Liver (tissue), 9 donors: Measurements from ENCODE around the gene SNUPN. TPM values are rescaled to one million over a fixed set of nuclear protein-coding genes. Genes with fewer than 3 reads are reported as not detected.

ENCODE experiments used
- DNase-seq: peaks from one replicate; pipeline ENCODE4 v3.0.0-alpha.2; 2017; ENCODE audit warnings: low spot score
- H3K27ac ChIP-seq, 2 donors: one replicate each; pipeline ENCODE4 v1.7.0; 2013; ENCODE audit warnings: inconsistent platforms in 2 of 2, low read length in 2 of 2, control low read depth in 1 of 2, low read depth in 1 of 2, mild to moderate bottlenecking in 1 of 2
- H3K27me3 ChIP-seq, 4 donors: one replicate each; pipeline versions ENCODE4 v1.6.1 to v1.7.0; 2013; ENCODE audit warnings: low read length in 3 of 4, inconsistent platforms in 1 of 4, mild to moderate bottlenecking in 1 of 4, moderate library complexity in 1 of 4; ENCODE audit not compliant: control insufficient read depth in 4 of 4, insufficient read depth in 4 of 4
- H3K36me3 ChIP-seq, 4 donors: one replicate each; pipeline versions ENCODE4 v1.6.1 to v1.7.0; 2013; ENCODE audit warnings: low read length in 3 of 4, mild to moderate bottlenecking in 3 of 4, low read depth in 1 of 4, moderate library complexity in 1 of 4; ENCODE audit not compliant: control insufficient read depth in 4 of 4, insufficient read depth in 3 of 4
- H3K4me1 ChIP-seq, 4 donors: one replicate each; pipeline versions ENCODE4 v1.6.1 to v1.7.0; 2013; ENCODE audit warnings: low read length in 3 of 4, mild to moderate bottlenecking in 3 of 4, moderate library complexity in 1 of 4; ENCODE audit not compliant: control insufficient read depth in 4 of 4, insufficient read depth in 4 of 4
- H3K4me3 ChIP-seq, 3 donors: one replicate each; pipeline versions ENCODE4 v1.6.1 to v1.7.0; 2013; ENCODE audit warnings: low read length in 3 of 3, control low read depth in 1 of 3, low read depth in 1 of 3, mild to moderate bottlenecking in 1 of 3
- H3K9ac ChIP-seq, 2 donors: one replicate each; pipeline ENCODE4 v1.7.0; 2013; ENCODE audit warnings: low read length in 2 of 2, mild to moderate bottlenecking in 2 of 2, moderate library complexity in 2 of 2, control low read depth in 1 of 2, low read depth in 1 of 2
- H3K9me3 ChIP-seq, 4 donors: one replicate each; pipeline versions ENCODE4 v1.6.1 to v1.7.0; 2013; ENCODE audit warnings: low read length in 3 of 4; ENCODE audit not compliant: control insufficient read depth in 4 of 4
- FOXA1 ChIP-seq: IDR thresholded peaks from 2 replicates; pipeline ENCODE4 v1.6.1; 2016; ENCODE audit warnings: antibody characterized with exemption
- GABPA ChIP-seq, 2 donors: IDR thresholded peaks in 1 of 2; conservative IDR thresholded peaks in 1 of 2; 2 replicates each; pipeline ENCODE4 v1.6.1; 2016; ENCODE audit warnings: antibody characterized with exemption in 2 of 2, mild to moderate bottlenecking in 1 of 2, moderate library complexity in 1 of 2
- HNF4A ChIP-seq, 2 donors: conservative IDR thresholded peaks; 2 replicates each; pipeline ENCODE4 v1.6.1; 2016; ENCODE audit warnings: antibody characterized with exemption in 2 of 2, mild to moderate bottlenecking in 2 of 2
- HNF4G ChIP-seq: IDR thresholded peaks from 2 replicates; pipeline ENCODE4 v1.6.1; 2016; ENCODE audit warnings: antibody characterized with exemption
- JUND ChIP-seq, 2 donors: IDR thresholded peaks; 2 replicates each; pipeline ENCODE4 v1.6.1; 2016; ENCODE audit warnings: antibody characterized with exemption in 2 of 2
- RXRA ChIP-seq, 2 donors: IDR thresholded peaks; 2 replicates each; pipeline ENCODE4 v1.6.1; 2017 to 2018; ENCODE audit warnings: antibody characterized with exemption in 2 of 2, mild to moderate bottlenecking in 1 of 2
- SP1 ChIP-seq: IDR thresholded peaks from 2 replicates; pipeline ENCODE4 v1.6.1; 2018; ENCODE audit warnings: antibody characterized with exemption, mild to moderate bottlenecking
- WGBS: extraction: QIAGEN DNeasy Blood & Tissue Kit; methylation state at CpG from one replicate; pipeline ENCODE4 v1.1.7; 2013; 5-methylcytosine and 5-hydroxymethylcytosine counted together
- polyA plus RNA-seq, 2 donors: library from polyadenylated mRNA; stranded (reverse) in 1 of 2; unstranded in 1 of 2; fragments of 200-250 nt in 1 of 2; fragments of >200 nt in 1 of 2; fragmentation: Nextera tagmentation in 1 of 2; extraction: Ambion mirVana in 1 of 2; gene quantifications; one replicate each; pipeline versions ENCODE4 v1.2.1 to v1.2.3, GENCODE V29; 2013 to 2015
- total RNA-seq, 2 donors: library from RNA; depleted of rRNA; stranded (reverse); fragments of >200 nt; gene quantifications; one replicate each; pipeline ENCODE4 v1.2.3, GENCODE V29; 2014
- TF ChIP-seq, protein P1 (sequence below): IDR thresholded peaks from 2 replicates; pipeline ENCODE4 v1.6.1; 2016; ENCODE audit warnings: antibody characterized with exemption
- TF ChIP-seq, protein P2 (sequence below): fragments of 150-350 bp; IDR thresholded peaks from 2 replicates; pipeline ENCODE4 v1.5.1; 2017; ENCODE audit warnings: improper control_type of control experiment, low read depth, low read length; ENCODE audit not compliant: missing input control
- TF ChIP-seq, protein P3 (sequence below): IDR thresholded peaks from 2 replicates; pipeline ENCODE4 v1.6.1; 2016; ENCODE audit warnings: antibody characterized with exemption
- donor health status: healthy.
- donor health status: healthy.
- donor health status: healthy.
- donor health status: healthy.
- donor health status: healthy.

SNUPN gene
- total and polyA plus RNA-seq, 4 donors, result 7.8 to 13.2 (median 12.1) TPM

DNA sequence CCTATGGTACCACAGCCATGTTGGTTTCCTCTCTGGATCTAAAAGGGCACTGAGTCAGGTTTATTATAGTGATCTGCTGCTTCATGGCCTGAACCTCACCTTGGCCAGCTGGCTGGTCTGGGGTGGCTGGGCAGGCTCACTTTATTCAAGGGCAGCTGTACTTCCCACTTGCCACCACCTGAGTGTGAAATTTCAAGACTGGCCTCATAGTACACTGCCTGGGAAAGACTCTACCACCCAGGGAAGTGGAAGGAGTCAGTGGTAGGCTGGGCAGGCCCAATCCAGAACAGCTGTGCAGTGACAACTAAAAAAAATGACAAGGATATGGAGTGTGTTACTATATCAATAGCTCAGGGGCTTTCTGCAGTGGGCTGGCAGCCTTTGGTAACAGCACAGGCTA lies 8.8 kb downstream of the SNUPN start:
- no peaks in the 10 kb centered on the region for H3K27me3 ChIP-seq
- H3K27ac ChIP-seq, result no peak overlapping the region
- no peak overlapping the region for H3K4me3 ChIP-seq
- no peaks in the 10 kb centered on the region for H3K9me3 ChIP-seq
- H3K36me3 ChIP-seq, result peaks cover 19 to 59% (median 51%) of the 10 kb centered on the region in 4 donors
- TF ChIP-seq JUND (IDR thresholded peaks at IDR 0.05), result no peak
- no peak for TF ChIP-seq FOXA1
- no peak for TF ChIP-seq RXRA (IDR thresholded peaks at IDR 0.05)
- TF ChIP-seq, protein P1, sequence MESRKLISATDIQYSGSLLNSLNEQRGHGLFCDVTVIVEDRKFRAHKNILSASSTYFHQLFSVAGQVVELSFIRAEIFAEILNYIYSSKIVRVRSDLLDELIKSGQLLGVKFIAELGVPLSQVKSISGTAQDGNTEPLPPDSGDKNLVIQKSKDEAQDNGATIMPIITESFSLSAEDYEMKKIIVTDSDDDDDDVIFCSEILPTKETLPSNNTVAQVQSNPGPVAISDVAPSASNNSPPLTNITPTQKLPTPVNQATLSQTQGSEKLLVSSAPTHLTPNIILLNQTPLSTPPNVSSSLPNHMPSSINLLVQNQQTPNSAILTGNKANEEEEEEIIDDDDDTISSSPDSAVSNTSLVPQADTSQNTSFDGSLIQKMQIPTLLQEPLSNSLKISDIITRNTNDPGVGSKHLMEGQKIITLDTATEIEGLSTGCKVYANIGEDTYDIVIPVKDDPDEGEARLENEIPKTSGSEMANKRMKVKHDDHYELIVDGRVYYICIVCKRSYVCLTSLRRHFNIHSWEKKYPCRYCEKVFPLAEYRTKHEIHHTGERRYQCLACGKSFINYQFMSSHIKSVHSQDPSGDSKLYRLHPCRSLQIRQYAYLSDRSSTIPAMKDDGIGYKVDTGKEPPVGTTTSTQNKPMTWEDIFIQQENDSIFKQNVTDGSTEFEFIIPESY, result no peak
- no peak for TF ChIP-seq GABPA (IDR thresholded peaks at IDR 0.05 in 1 of 2, conservative IDR thresholded peaks at IDR 0.05 in 1 of 2)
- TF ChIP-seq, protein P2, sequence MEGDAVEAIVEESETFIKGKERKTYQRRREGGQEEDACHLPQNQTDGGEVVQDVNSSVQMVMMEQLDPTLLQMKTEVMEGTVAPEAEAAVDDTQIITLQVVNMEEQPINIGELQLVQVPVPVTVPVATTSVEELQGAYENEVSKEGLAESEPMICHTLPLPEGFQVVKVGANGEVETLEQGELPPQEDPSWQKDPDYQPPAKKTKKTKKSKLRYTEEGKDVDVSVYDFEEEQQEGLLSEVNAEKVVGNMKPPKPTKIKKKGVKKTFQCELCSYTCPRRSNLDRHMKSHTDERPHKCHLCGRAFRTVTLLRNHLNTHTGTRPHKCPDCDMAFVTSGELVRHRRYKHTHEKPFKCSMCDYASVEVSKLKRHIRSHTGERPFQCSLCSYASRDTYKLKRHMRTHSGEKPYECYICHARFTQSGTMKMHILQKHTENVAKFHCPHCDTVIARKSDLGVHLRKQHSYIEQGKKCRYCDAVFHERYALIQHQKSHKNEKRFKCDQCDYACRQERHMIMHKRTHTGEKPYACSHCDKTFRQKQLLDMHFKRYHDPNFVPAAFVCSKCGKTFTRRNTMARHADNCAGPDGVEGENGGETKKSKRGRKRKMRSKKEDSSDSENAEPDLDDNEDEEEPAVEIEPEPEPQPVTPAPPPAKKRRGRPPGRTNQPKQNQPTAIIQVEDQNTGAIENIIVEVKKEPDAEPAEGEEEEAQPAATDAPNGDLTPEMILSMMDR, result no peak
- no peak for TF ChIP-seq HNF4G
- TF ChIP-seq, protein P3, sequence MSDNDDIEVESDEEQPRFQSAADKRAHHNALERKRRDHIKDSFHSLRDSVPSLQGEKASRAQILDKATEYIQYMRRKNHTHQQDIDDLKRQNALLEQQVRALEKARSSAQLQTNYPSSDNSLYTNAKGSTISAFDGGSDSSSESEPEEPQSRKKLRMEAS, result no peak
- no peak for TF ChIP-seq HNF4A (conservative IDR thresholded peaks at IDR 0.05)
- no peak for TF ChIP-seq SP1
- H3K9ac ChIP-seq, result no peak overlapping the region
- DNase-seq, result no peak
- H3K4me1 ChIP-seq, result peaks cover 0 to 5% (median 0%) of the 10 kb centered on the region in 4 donors

DNA sequence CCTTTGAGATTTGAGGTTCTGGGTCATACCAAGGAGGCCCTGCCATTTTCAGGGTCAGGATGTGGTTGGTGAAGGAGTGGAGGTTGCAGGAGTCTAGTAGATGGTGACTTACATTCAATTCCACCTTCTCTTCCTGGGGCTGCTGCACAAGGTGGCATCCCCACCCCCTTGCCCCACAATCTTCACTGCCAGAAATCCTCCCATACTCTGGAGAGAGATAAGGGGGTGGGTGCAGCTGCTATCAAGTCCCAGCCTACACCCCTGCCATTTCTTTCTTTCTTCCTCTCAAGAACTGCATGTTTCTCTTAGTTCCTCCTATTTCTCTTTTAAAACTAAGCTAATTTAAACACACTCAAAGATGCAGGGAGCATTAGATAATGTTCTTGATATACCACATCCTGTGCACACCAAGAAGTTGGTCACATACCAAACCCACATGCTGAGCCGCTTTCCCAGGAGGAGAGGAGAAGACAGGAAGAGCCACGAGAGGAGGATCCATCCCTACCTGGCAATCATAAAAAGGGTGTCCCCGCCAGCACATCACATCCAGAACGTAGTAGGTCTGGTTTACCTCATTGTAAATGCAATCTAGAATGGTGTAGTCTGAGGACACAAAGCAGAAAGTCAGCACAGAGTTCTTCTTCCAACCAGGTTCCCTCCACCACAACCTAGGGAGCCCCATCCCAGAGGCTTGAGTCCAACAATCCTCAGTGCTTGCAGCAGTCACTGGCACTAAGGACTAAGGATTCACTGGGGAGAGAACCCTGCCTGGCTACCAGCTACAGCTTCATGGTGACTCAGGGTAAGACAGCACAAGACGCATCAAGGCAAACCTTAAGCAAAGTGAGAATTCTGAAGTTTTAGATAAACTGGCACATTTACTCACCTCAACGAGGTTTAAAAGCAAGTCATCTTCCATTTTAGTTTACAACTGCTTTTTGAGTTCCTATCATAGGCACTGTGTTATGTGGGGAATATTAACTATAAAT lies 18.5 kb downstream of the SNUPN start:
- 83% methylated on average over 6 of the region's 6 CpGs for WGBS
- DNase-seq, result peak; percentile 59
- H3K4me1 ChIP-seq, result no peaks in the 10 kb centered on the region
- TF ChIP-seq JUND (IDR thresholded peaks at IDR 0.05), result no peak
- TF ChIP-seq, protein P3, result no peak
- TF ChIP-seq, protein P2, result no peak
- no peak for TF ChIP-seq RXRA (IDR thresholded peaks at IDR 0.05)
- peaks cover 21 to 53% (median 42%) of the 10 kb centered on the region in 4 donors for H3K36me3 ChIP-seq
- H3K9ac ChIP-seq, result no peak overlapping the region
- H3K9me3 ChIP-seq, result no peaks in the 10 kb centered on the region
- no peak overlapping the region for H3K27ac ChIP-seq
- no peak overlapping the region for H3K4me3 ChIP-seq
- no peaks in the 10 kb centered on the region for H3K27me3 ChIP-seq
